CD4-positive, alpha-beta T cell treated with Interleukin-15 for 4 hours (primary cell): ENCODE data around the gene SYNDIG1.
"Not testable (repeated sequence)": the region's sequence is repeated elsewhere in the genome, so short reads cannot be mapped to it uniquely, and the experiment has no call there.

Experiments used
- DNase-seq: peaks from one replicate; pipeline ENCODE4 v3.0.0-alpha.2; 2020; ENCODE audit warnings: low spot score

SYNDIG1 gene

GRCh38 chr20:24612799-24613775 lies 143.7 kb downstream of the SYNDIG1 start:
- DNase-seq: no peak

DNA sequence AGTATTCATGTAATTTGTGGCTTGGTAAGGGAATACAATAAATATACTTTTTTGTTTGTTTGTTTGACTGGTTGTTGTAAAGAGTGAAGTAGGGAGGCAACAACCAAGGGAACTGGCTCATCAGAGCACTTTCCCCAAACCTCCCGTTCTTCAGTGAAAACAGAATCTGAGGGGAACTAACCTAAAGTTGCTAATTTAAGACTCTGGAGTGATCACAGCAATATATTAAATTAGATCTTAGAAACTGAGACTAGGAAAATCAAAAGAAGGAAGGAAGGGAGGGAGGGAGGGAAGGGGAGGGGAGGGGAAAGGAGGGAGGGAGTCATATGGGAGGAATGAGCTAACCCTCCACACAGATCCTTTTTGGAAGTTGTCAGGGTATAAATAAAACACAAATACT lies 144.9 kb downstream of the SYNDIG1 start:
- DNase-seq: no peak

DNA sequence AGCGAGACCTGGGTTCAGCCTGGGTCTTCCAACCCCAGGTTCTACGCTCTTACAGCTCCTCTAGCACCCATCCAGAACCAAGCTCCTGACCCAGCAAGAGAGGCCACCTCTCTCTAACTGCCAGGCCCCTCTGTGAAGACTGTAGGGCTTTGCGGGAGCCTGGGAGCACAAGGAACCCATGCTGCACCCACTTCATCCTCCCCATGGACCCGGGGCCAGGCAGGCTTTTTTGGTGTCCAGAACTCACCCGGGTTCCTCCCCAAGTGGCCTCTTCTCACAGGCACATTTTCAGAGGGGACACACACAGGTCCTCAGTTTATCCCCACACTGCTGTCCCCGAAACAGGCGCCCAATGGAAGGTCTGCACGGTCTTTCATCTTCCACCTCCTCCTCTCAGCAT lies 145.9 kb downstream of the SYNDIG1 start:
- DNase-seq: no peak

DNA sequence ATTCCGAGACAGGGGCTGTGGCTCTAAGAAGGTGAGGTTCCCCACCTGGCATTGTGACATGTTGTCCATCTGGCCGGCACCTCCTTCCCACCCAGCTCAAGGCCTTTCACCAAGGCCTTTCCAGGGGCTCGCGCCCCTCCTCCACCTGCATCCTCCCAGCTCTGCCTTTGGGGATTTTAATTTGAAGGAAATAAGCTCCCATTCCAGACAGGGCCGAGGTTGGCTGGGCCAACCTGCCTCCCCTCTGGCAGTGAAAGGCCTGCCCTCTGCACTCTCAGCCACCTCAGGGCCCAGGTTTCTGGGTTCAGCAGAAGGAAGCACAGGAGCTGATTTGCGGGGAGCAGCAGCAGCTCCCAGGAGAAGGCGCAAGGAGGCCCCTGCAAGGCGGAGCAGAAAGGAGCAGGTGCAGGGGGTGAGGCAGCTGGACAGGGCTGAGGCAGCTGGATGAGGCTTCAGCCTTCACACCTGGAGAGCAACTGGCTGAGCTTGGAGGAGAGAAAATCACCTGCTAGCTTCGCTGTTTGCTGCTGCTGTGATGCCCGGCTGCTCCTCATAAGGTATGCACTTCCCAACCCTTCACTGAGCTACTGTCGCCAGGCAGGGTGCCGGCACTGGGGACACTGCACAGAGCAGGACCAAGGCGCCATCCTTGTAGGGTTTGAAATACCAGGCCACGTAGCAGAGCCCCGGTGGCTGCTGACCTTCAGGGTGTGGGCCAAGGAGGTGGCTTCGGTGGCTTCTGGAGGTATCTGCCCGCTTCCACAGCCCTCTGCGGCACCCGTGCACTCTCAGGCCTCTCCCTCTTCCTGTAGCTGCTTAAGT lies 147.0 kb downstream of the SYNDIG1 start:
- no peak for DNase-seq

DNA sequence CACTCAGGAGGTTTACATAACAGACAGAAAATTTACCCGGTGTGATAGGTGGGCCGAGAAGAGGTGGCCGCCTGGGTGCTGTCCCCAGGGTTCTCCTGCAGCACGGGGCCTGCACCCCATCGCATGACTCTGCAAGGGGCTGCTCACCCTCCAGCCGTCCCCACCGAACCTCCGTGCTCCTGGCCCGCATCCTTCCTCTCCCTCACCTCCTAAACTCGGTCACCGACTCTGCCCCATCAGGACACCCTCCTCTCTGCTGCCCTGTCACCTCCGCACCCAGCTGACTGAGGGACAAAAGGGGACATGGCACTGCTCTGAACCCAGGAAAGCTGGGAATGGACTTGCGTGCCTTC lies 147.6 kb downstream of the SYNDIG1 start:
- no peak for DNase-seq

DNA sequence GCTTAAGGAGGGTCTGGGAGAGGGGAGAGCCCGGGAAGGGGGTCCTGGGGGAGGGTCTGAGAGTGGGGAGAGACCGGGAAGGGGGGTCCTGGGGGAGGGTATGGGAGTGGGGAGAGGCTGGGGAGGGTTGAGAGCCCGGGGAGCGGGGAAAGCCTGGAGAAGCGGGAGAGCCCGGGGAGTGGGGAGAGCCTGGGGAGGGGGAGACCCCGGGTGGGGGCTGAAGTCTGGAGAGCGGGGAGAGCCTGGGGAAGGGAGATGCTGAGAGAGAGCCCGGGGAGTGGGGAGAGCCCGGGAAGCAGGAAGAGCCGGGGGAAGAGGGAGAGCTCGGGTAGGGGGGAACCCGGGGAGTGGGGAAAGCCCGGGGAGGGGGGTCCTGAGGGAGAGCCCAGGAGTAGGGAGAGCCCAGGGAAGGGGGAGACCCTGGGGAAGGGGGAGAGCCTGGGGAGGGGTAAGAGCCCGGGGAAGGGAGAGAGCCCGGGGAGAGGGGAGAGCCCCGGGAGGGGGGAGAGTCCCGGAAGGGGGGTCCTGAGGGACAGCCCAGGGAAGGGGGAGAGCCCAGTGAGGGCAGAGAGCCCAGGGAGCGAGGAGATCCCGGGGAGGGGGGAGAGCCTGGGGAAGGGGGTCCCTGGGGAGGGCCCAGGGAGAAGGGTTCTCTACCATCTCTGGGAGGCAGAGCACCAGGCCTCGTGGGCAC lies 148.5 kb downstream of the SYNDIG1 start:
- no peak for DNase-seq

- no peak for DNase-seq
These were observed 149.3 kb downstream of the SYNDIG1 start for GRCh38 chr20:24618739-24619138.

DNA sequence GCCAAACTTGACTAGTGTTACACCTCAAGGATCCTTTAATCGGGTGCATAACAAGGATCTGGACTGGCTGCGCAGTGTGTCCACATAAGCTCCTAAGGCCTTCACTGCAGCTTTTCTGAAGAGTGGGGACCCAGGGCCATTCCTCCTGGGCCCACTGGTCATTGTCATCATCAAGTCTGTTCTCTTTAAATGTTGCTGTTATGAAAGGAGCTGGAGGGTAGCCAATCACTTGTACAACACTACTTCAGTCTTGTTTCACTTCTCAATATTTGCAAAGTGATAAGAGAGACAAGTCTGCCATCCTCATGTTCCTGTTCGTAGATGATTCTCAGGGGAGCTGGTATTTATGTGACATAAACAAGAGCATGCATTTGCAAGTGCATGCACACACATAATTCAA lies 149.8 kb downstream of the SYNDIG1 start:
- DNase-seq: no peak

GRCh38 chr20:24620937-24621519 lies 151.6 kb downstream of the SYNDIG1 start:
- DNase-seq: no peak

GRCh38 chr20:24622856-24623255 lies 153.4 kb downstream of the SYNDIG1 start:
- no peak for DNase-seq

GRCh38 chr20:24626141-24626540 lies 156.7 kb downstream of the SYNDIG1 start:
- not testable (repeated sequence) for DNase-seq

DNA sequence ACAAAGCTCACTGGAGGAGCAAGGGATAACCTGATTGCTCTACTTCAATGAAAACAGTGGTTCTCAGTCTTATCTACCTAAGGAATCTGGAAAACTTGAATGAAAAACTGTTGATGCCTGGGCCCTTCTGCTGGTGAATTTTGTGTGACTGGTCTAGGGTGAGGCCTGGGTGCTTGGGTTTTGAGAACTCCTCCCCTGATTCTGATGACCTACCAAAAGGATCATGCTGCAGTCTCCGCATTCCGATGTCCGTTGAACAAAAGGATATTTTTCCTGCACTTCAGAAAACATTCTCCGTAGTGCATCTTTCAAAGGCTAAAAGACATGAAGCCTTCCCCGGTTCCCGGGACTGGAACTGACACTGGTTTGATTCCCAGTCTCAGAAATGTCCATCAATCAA lies 157.9 kb downstream of the SYNDIG1 start:
- no peak for DNase-seq

GRCh38 chr20:24627926-24628325 lies 158.5 kb downstream of the SYNDIG1 start:
- no peak for DNase-seq

GRCh38 chr20:24628985-24629384 lies 159.6 kb downstream of the SYNDIG1 start:
- DNase-seq: no peak

DNA sequence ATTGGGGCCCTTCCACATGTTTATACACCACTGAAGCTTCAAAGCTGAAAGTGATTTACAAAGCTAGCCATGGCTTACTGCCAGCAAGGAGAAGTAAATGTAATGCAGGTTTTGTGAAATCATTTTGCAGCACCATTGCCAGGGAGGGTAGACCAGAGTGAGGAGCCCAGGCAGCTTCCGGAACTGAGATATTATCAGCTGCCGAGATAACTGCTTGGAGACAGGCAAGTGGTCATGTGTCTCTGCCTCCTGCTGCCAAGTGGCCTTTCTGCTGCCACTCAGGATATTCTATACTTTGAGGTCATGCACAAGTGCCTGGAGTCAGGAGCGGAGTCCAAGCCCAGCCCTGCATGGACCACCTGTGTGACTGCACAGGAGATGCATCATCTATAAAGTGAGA lies 160.2 kb downstream of the SYNDIG1 start:
- DNase-seq: no peak

DNA sequence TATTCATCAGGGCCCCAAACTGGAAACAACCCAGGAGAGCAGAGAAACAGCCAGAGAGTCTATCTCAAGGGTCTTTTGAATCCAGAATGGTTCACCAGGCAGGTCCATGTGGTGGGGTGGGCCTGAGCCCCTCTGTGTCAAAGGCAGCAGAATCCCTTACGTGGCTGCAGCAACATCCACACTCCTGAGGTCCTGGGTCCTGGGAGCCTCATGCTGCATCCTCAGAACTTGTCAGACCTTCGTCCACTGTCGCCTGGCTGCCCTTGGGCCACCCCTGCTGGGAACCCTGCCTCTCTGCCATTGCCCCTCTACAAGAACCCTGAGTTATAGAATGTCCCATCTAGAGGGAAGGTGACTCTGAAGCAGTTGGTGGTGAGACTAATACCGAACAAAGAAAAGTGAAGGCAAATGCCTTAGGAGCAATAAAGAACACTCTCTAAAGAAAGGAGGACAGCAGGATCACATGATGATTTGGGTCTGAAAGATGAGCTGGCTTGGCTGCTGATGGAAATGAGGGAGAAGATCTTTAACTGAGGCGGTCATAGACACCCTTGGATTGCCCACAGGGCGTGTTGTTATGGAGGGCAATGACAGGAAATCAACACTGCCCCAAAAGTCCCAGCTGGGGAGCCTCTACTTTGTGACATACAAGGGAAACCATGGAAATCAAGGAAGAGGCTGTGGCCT lies 161.2 kb downstream of the SYNDIG1 start:
- DNase-seq: no peak

GRCh38 chr20:24631173-24631505 lies 161.7 kb downstream of the SYNDIG1 start:
- DNase-seq: no peak

GRCh38 chr20:24632581-24632980 lies 163.2 kb downstream of the SYNDIG1 start:
- DNase-seq: no peak

DNA sequence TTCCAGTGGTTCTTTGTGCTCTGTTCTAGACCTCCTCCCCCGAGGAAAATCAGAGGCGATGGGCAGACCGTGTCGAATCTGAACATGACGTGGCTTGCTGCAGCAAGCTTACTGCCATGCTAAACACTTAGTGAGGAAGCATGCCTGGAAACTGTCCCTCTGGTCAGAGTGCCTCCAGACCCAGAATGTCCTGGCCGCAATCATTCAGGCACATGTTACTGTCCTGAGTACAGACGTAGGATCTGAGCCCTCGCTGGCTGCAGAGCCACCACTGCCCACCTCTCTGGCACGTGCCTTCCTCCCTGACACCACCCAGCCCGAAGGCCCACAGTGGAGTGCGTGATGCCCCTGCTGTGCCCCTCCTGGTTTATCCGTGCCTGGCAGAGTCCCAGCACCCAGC lies 163.6 kb downstream of the SYNDIG1 start:
- no peak for DNase-seq

DNA sequence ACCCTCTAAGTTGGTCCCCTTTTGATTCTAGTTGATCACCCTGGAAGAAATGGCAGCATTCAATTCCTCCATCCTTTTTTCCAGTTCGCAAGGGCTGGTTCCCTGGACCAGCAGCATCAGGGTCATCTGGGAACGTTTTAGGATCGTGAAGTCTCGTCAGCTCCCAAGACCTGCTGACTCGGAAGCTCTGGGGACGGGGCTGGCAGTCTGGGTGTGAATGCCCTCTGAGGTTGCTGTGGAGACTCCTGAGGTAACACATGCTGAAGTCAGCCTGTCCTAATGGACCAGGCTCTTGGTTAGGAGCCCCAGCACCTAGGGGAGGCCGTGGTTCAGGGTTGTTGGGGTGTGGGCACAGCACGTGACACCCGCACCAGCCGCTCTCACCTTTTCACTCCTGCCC lies 164.1 kb downstream of the SYNDIG1 start:
- no peak for DNase-seq

DNA sequence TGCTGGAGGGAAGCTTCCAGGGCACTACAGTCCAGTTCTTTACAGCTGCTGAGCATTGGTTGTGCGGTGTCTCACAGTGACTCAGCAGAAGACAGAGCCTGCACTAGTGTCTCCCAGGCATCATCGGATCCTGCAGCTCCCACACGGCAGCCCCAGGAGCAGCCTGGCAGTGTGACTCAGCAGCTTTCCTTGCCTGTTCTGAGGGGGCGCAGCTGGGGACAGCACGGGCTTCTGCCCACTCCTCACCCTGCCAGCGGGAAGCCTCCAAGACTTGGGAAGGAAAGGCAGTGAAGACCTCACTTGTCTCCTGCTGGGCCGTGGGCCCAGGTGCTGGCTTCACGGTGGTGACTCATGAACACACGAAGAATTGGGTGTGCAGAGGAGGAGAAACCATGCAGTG lies 165.4 kb downstream of the SYNDIG1 start:
- no peak for DNase-seq

DNA sequence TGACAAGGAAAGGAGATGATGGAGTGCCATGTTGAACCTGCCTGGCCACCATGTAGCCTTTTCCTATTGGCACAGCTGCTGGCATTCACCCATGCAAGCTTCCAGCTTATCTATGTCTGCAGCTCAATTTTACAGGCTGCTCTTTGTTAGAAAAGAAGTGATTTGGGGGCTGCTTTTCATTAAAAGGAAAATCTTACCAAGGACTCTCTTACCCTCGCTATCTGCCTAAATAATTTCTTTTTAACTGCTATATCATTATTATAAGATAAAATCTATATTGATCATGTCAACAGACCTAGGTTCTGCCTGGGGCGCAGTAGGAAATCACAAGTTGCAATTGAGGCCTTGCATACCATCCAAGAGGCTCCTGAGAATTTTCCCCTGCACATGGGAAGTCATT lies 167.2 kb downstream of the SYNDIG1 start:
- no peak for DNase-seq
